SK-N-SH (cell line): Measurements from ENCODE around the gene KCTD7. TPM values are rescaled to one million over a fixed set of nuclear protein-coding genes. Genes with fewer than 3 reads are reported as not detected.
A peak's percentile ranks its signal among the peaks of the same experiment; 100 is the strongest.

ENCODE experiments used
- CTCF ChIA-PET: fragments of 300-600, 350-600 bp; formaldehyde crosslinking; extraction: SDS; loops from one replicate; lab custom pipeline; 2021; lab: Yijun Ruan, JAX
- POLR2A ChIA-PET: fragments of 350-600 bp; sonication (Branson Sonifier 250); formaldehyde crosslinking; extraction: SDS; loops from one replicate; lab custom pipeline; 2020; ENCODE audit warnings: antibody characterized with exemption, inconsistent platforms; lab: Yijun Ruan, JAX
- DNase-seq: peaks from one replicate; pipeline ENCODE4 v3.0.0; 2012
- H2AFZ ChIP-seq: fragments of 200-600 bp; sonication (generic); 2 replicates; pipeline ENCODE4 v1.8.1; 2016; ENCODE audit warnings: antibody characterized with exemption, mild to moderate bottlenecking, low read depth
- H3F3A ChIP-seq: fragments of 200-600 bp; sonication (generic); replicated peaks from 2 replicates; pipeline ENCODE3; 2016; ENCODE audit warnings: antibody characterized with exemption, mild to moderate bottlenecking; ENCODE audit not compliant: insufficient read depth
- H3K27ac ChIP-seq, 2 experiments: fragments of 200-500 bp in 1 of 2; fragments of 200-600 bp in 1 of 2; sonication (Bioruptor generic) in 1 of 2; sonication (generic), shearing (Covaris generic) in 1 of 2; 2 replicates each; pipeline versions ENCODE4 v1.5.1 to v1.6.1; 2014 to 2016; ENCODE audit warnings: low read depth in 2 of 2, inconsistent platforms in 1 of 2, low read length in 1 of 2, mild to moderate bottlenecking in 1 of 2, mixed read lengths in 1 of 2
- H3K27me3 ChIP-seq: fragments of 200-600 bp; sonication (generic), shearing (Covaris generic); 2 replicates; pipeline ENCODE4 v1.6.1; 2016; ENCODE audit warnings: mixed run types; ENCODE audit not compliant: insufficient read depth
- H3K36me3 ChIP-seq, 2 experiments: fragments of 200-500 bp in 1 of 2; fragments of 200-600 bp in 1 of 2; sonication (Bioruptor generic) in 1 of 2; sonication (generic) in 1 of 2; replicated peaks in 1 of 2; 2 replicates each; pipeline versions ENCODE3 to v1.5.1; 2014 to 2016; ENCODE audit warnings: low read length in 1 of 2, mild to moderate bottlenecking in 1 of 2; ENCODE audit not compliant: insufficient read depth in 2 of 2, control insufficient read depth in 1 of 2
- H3K4me1 ChIP-seq, 2 experiments: fragments of 200-500 bp in 1 of 2; fragments of 200-600 bp in 1 of 2; sonication (Bioruptor generic) in 1 of 2; sonication (generic), shearing (Covaris generic) in 1 of 2; 2 replicates each; pipeline versions ENCODE4 v1.5.1 to v1.6.1; 2014 to 2016; ENCODE audit warnings: low read depth in 1 of 2, low read length in 1 of 2, mixed run types in 1 of 2; ENCODE audit not compliant: insufficient read depth in 2 of 2, control insufficient read depth in 1 of 2
- H3K4me2 ChIP-seq: fragments of 200-600 bp; sonication (generic), shearing (Covaris generic); 2 replicates; pipeline ENCODE4 v1.6.1; 2017; ENCODE audit warnings: mixed run types
- H3K4me3 ChIP-seq, 2 experiments: fragments of 200-500 bp in 1 of 2; fragments of 200-600 bp in 1 of 2; sonication (Bioruptor generic) in 1 of 2; sonication (generic), shearing (Covaris generic) in 1 of 2; 2 replicates each; pipeline versions ENCODE4 v1.5.1 to v1.8.1; 2014 to 2016; ENCODE audit warnings: low read depth in 2 of 2, inconsistent platforms in 1 of 2, low read length in 1 of 2, mild to moderate bottlenecking in 1 of 2, mixed read lengths in 1 of 2, moderate library complexity in 1 of 2
- H3K79me2 ChIP-seq: fragments of 200-600 bp; sonication (generic); 2 replicates; pipeline ENCODE4 v1.8.1; 2017; ENCODE audit warnings: mild to moderate bottlenecking; ENCODE audit not compliant: insufficient read depth
- H3K9ac ChIP-seq: fragments of 200-600 bp; sonication (generic); 2 replicates; pipeline ENCODE4 v1.6.1; 2017; ENCODE audit warnings: mixed run types
- H3K9me2 ChIP-seq: fragments of 200-600 bp; sonication (generic); 2 replicates; pipeline ENCODE4 v1.6.1; 2017; ENCODE audit warnings: mixed run types
- H3K9me3 ChIP-seq: fragments of 200-600 bp; sonication (generic); 2 replicates; pipeline ENCODE4 v1.6.1; 2017; ENCODE audit warnings: mixed run types, mild to moderate bottlenecking, moderate library complexity
- H4K20me1 ChIP-seq: fragments of 200-600 bp; sonication (generic); 2 replicates; pipeline ENCODE4 v1.6.1; 2017; ENCODE audit warnings: mild to moderate bottlenecking, mixed run types; ENCODE audit not compliant: insufficient read depth
- CHD2 ChIP-seq: fragments of 150-350 bp; IDR thresholded peaks from 2 replicates; pipeline ENCODE4 v1.6.1; 2018; ENCODE audit warnings: low read length; ENCODE audit not compliant: partially characterized antibody
- CTCF ChIP-seq: fragments of 200-600 bp; sonication (generic); IDR thresholded peaks from 2 replicates; pipeline ENCODE4 v1.6.1; 2017; ENCODE audit warnings: antibody characterized with exemption, mild to moderate bottlenecking, moderate library complexity
- EZH2phosphoT487 ChIP-seq: fragments of 200-600 bp; sonication (generic); IDR thresholded peaks from 2 replicates; pipeline ENCODE4 v1.6.1; 2017; ENCODE audit warnings: low read depth, mixed run types, mild to moderate bottlenecking, antibody characterized with exemption, moderate library complexity, borderline replicate concordance
- MAX ChIP-seq: IDR thresholded peaks from 2 replicates; pipeline ENCODE4 v1.4.0; 2012; ENCODE audit warnings: low read depth
- MEF2A ChIP-seq: IDR thresholded peaks from 2 replicates; pipeline ENCODE4 v1.4.0; 2012; ENCODE audit warnings: low read depth, borderline replicate concordance
- NRF1 ChIP-seq: IDR thresholded peaks from 2 replicates; pipeline ENCODE4 v1.6.1; 2012; ENCODE audit warnings: low read depth, mild to moderate bottlenecking, low read length
- POLR2AphosphoS5 ChIP-seq: IDR thresholded peaks from 2 replicates; pipeline ENCODE4 v1.6.1; 2012; ENCODE audit warnings: low read depth, low read length
- REST ChIP-seq: IDR thresholded peaks from 2 replicates; pipeline ENCODE4 v1.6.1; 2012; ENCODE audit warnings: mild to moderate bottlenecking, low read depth, low read length, moderate library complexity
- RFX5 ChIP-seq: IDR thresholded peaks from 2 replicates; pipeline ENCODE4 v1.6.1; 2012; ENCODE audit warnings: mild to moderate bottlenecking, improper control_type of control experiment, low read length
- RXRA ChIP-seq: IDR thresholded peaks from 2 replicates; pipeline ENCODE4 v1.4.0; 2012; ENCODE audit warnings: low read depth, mild to moderate bottlenecking, borderline replicate concordance
- TAF1 ChIP-seq: IDR thresholded peaks from 2 replicates; pipeline ENCODE4 v1.6.1; 2012; ENCODE audit warnings: low read depth, mild to moderate bottlenecking, low read length, moderate library complexity, borderline replicate concordance
- TEAD4 ChIP-seq: IDR thresholded peaks from 2 replicates; pipeline ENCODE4 v1.4.0; 2012; ENCODE audit warnings: mild to moderate bottlenecking, borderline replicate concordance; ENCODE audit not compliant: insufficient read depth
- USF2 ChIP-seq: fragments of 150-350 bp; IDR thresholded peaks from 2 replicates; pipeline ENCODE4 v1.6.1; 2017; ENCODE audit warnings: antibody characterized with exemption, low read length, low read depth, borderline replicate concordance
- WGBS: methylation state at CpG from one replicate; pipeline ENCODE4 v1.1.6; 2017; ENCODE audit warnings: low lambda C conversion rate; 5-methylcytosine and 5-hydroxymethylcytosine counted together
- polyA plus RNA-seq, 3 experiments: library from polyadenylated mRNA; depleted of rRNA; stranded (reverse); fragments of >200 nt; gene quantifications; 2 replicates each; pipeline ENCODE4 v1.2.3, GENCODE V29; 2012

The KCTD7 gene
- polyA plus RNA-seq, 1 of the 3 experiments (the other 2 are of a cell fraction), result 19.5 TPM

GRCh38 chr7:66627151-66627681 is 1.5 kb upstream of the KCTD7 start (continued):
- TF ChIP-seq EZH2phosphoT487 (no peak), CHD2 (no peak), MEF2A (no peak), TEAD4 (no peak), REST (no peak), NRF1 (no peak), RFX5 (no peak)
- TF ChIP-seq, all 33 proteins: peak for 7

GRCh38 chr7:66627881-66628360 is 760 bp upstream of the KCTD7 start:
- peak overlapping the region; percentile 92 for H3K9ac ChIP-seq

More at GRCh38 chr7:66627881-66628360, 760 bp upstream of the KCTD7 start:
- H3K36me3 ChIP-seq, result no peaks in the 10 kb centered on the region
- peak overlapping the region; percentile 90 to 94 for H3K27ac ChIP-seq
- peak overlapping the region; percentile 88 for H3K4me2 ChIP-seq
- under 1% methylated on average over 18 of the region's 18 CpGs for WGBS
- no peak for DNase-seq
- H3K4me3 ChIP-seq, result peak overlapping the region; percentile 64 to 94
- peaks cover 0 to 15% of the 10 kb centered on the region in 2 experiments; a peak in 1 of 4 replicates for H3K4me1 ChIP-seq
- ChIA-PET POLR2A (interaction anchor here (1.3 to 3.4 kb wide), 6 partner anchors 9 to 552 kb away, joined by 3 to 20 read pairs (median 4); partner anchors contain the start of gene ASL), CTCF (interaction anchor here (1.1 to 3.3 kb wide), 3 partner anchors 24 to 214 kb away, joined by 3 to 16 read pairs (median 3); no protein-coding TSS in a partner anchor)
- peak overlapping the region; percentile 89 for H2AFZ ChIP-seq
- no peaks in the 10 kb centered on the region for H4K20me1 ChIP-seq
- peaks cover 29% of the 10 kb centered on the region for H3K79me2 ChIP-seq
- no peaks in the 10 kb centered on the region for H3K27me3 ChIP-seq
- TF ChIP-seq RXRA, result no peak
- TF ChIP-seq USF2, result no peak
- TF ChIP-seq MAX, result no peak
- TF ChIP-seq TAF1, result no peak
- no peak for TF ChIP-seq POLR2AphosphoS5
- TF ChIP-seq NRF1, result no peak; the same call in 1 of the 2 replicates
- no peak; the same call in 1 of the 2 replicates for TF ChIP-seq CTCF
- H3K9me2 ChIP-seq, result no peaks in the 10 kb centered on the region
- H3K9me3 ChIP-seq, result no peaks in the 10 kb centered on the region
- peaks cover 19% of the 10 kb centered on the region for H3F3A ChIP-seq
